Measurements from ENCODE around the gene LCNL1.
"Not testable (repeated sequence)": the region's sequence is repeated elsewhere in the genome, so short reads cannot be mapped to it uniquely, and the experiment has no call there.

The LCNL1 gene

DNA sequence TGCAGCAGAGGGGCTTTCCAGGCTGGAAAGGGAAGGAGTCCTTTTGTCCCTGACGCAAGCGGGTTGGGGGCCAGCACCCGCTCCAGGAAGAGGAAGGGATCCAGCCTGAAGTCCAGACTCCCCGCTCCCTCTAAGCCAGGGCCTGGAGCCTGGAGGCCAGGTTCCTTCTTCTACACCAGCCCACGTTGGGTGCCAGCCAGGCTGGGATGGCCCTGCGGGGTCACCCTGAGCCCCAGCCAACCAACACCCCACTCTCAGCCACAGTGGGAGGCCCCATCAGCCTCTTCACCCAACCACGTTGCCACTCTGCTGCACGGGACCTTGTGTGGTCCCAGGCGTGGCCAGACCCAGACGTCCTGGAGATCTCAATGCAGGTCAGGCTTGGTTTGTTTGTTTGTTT is 50.1 kb downstream of the LCNL1 start:
- Histone ChIP-seq H3K27me3 (ENCODE audit: insufficient read depth, low read length, poor library complexity, severe bottlenecking) (no peaks in the 10 kb centered on the region), H3K9me3 (ENCODE audit: insufficient read depth, low read depth, low read length) (no peaks in the 10 kb centered on the region), H4K20me1 (ENCODE audit: insufficient read depth, low read length, poor library complexity, severe bottlenecking) (no peaks in the 10 kb centered on the region), H3K9me2 (replicated peaks; ENCODE audit: low read depth, low read length) (no peaks in the 10 kb centered on the region), H3K79me2 (ENCODE audit: insufficient read depth, low read length) (no peaks in the 10 kb centered on the region), H3K4me2 (ENCODE audit: low read depth, low read length, poor library complexity, severe bottlenecking) (peak overlapping the region; percentile 90), H3K4me1 (ENCODE audit: insufficient read depth, low read length, poor library complexity, severe bottlenecking) (peaks cover 48% of the 10 kb centered on the region), H2AFZ (ENCODE audit: low read length) (no peak overlapping the region), H3K9ac (ENCODE audit: low read depth, low read length, poor library complexity, severe bottlenecking) (peak overlapping the region; percentile 92), H3K4me3 (ENCODE audit: low read length, poor library complexity, severe bottlenecking) (peak overlapping the region; percentile 81), H3K36me3 (ENCODE audit: insufficient read depth, low read length) (no peaks in the 10 kb centered on the region), H3F3A (ENCODE audit: low read depth) (peaks cover 12% of the 10 kb centered on the region; the same call in 1 of the 2 replicates)
- TF ChIP-seq EZH2phosphoT487 (IDR thresholded peaks at IDR 0.05; ENCODE audit: borderline replicate concordance), result no peak
- TF ChIP-seq, protein P1, sequence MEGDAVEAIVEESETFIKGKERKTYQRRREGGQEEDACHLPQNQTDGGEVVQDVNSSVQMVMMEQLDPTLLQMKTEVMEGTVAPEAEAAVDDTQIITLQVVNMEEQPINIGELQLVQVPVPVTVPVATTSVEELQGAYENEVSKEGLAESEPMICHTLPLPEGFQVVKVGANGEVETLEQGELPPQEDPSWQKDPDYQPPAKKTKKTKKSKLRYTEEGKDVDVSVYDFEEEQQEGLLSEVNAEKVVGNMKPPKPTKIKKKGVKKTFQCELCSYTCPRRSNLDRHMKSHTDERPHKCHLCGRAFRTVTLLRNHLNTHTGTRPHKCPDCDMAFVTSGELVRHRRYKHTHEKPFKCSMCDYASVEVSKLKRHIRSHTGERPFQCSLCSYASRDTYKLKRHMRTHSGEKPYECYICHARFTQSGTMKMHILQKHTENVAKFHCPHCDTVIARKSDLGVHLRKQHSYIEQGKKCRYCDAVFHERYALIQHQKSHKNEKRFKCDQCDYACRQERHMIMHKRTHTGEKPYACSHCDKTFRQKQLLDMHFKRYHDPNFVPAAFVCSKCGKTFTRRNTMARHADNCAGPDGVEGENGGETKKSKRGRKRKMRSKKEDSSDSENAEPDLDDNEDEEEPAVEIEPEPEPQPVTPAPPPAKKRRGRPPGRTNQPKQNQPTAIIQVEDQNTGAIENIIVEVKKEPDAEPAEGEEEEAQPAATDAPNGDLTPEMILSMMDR (conservative IDR thresholded peaks at IDR 0.05; ENCODE audit: low read length), result no peak

DNA sequence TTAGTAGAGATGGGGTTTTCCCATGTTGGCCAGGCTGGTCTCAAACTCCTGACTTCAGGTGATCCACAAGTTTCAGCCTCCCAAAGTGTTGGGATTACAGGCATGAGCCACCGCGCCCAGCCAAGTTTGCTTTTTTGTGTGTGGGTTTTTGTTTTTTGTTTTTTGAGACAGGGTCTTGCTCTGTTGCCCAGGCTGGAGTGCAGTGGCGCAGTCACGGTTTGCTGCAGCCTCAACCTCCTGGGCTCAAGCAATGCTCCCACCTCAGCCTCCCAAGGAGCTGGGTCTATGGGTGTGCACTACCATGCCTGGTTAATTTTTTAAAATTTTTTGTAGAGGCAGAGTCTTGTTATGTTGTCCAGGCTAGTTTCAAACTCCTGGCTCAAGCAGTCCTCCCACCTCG is 50.7 kb downstream of the LCNL1 start:
- Histone ChIP-seq H3K4me3 (ENCODE audit: low read length, poor library complexity, severe bottlenecking) (peak overlapping the region; percentile 81), H3K4me1 (ENCODE audit: insufficient read depth, low read length, poor library complexity, severe bottlenecking) (peaks cover 48% of the 10 kb centered on the region), H3F3A (ENCODE audit: low read depth) (peaks cover 12% of the 10 kb centered on the region; the same call in 1 of the 2 replicates), H3K9ac (ENCODE audit: low read depth, low read length, poor library complexity, severe bottlenecking) (peak overlapping the region; percentile 92), H3K4me2 (ENCODE audit: low read depth, low read length, poor library complexity, severe bottlenecking) (peak overlapping the region; percentile 90)
- H3K9me3 ChIP-seq (ENCODE audit: insufficient read depth, low read depth, low read length); H3K79me2 ChIP-seq (ENCODE audit: insufficient read depth, low read length); H3K9me2 ChIP-seq (replicated peaks; ENCODE audit: low read depth, low read length); H3K27me3 ChIP-seq (ENCODE audit: insufficient read depth, low read length, poor library complexity, severe bottlenecking); H4K20me1 ChIP-seq (ENCODE audit: insufficient read depth, low read length, poor library complexity, severe bottlenecking); H2AFZ ChIP-seq (ENCODE audit: low read length); H3K36me3 ChIP-seq (ENCODE audit: insufficient read depth, low read length): not testable (repeated sequence)

DNA sequence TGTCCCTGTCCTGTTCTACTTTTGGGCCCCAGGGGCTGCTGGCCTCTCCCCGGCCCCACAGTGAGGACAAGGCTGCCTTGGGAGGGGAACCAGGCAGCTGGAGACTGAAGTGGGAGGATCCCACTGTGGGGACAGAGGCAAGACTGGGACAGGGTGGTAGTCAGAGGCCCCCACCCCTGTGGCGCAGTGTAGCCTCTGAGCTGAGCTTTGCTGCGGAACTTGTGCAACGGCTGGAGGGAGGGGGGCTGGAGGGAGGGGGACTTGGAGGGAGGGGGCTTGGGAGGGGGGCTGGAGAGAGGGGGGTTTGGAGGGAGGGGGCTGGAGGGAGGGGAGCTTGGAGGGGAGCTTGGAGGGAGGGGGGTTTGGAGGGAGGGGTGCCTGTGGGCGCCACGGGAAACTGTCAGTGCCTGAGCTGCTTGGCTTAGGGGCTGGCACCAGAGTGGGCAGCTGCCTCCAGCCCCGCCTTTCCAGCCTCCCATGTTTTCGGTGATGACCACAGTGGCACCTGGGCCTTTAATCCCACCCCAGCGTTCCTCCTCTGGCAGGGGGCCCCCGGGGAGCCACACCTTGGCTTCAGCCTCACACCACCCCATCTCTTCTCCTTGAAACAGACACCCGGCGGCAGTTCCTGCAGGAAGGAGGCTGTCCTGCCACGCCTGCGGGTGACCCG is 51.4 kb downstream of the LCNL1 start:
- H3K9me2 ChIP-seq (replicated peaks; ENCODE audit: low read depth, low read length), result no peaks in the 10 kb centered on the region
- TF ChIP-seq, protein P1 (conservative IDR thresholded peaks at IDR 0.05; ENCODE audit: low read length), result no peak
- TF ChIP-seq EZH2phosphoT487 (IDR thresholded peaks at IDR 0.05; ENCODE audit: borderline replicate concordance), result no peak
- H3K9me3 ChIP-seq (ENCODE audit: insufficient read depth, low read depth, low read length), result no peaks in the 10 kb centered on the region
- no peaks in the 10 kb centered on the region for H3K36me3 ChIP-seq (ENCODE audit: insufficient read depth, low read length)
- H3K27me3 ChIP-seq (ENCODE audit: insufficient read depth, low read length, poor library complexity, severe bottlenecking), result no peaks in the 10 kb centered on the region
- no peaks in the 10 kb centered on the region for H3K79me2 ChIP-seq (ENCODE audit: insufficient read depth, low read length)
- peak overlapping the region; percentile 81 for H3K4me3 ChIP-seq (ENCODE audit: low read length, poor library complexity, severe bottlenecking)
- H3F3A ChIP-seq (ENCODE audit: low read depth), result peaks cover 12% of the 10 kb centered on the region; the same call in 1 of the 2 replicates
- peak overlapping the region; percentile 95 for H3K4me2 ChIP-seq (ENCODE audit: low read depth, low read length, poor library complexity, severe bottlenecking)
- no peaks in the 10 kb centered on the region for H4K20me1 ChIP-seq (ENCODE audit: insufficient read depth, low read length, poor library complexity, severe bottlenecking)
- H3K9ac ChIP-seq (ENCODE audit: low read depth, low read length, poor library complexity, severe bottlenecking), result peak overlapping the region; percentile 92
- 0 out of 2 replicates have a peak overlapping the region, but pooled peaks have one; percentile 27 for H2AFZ ChIP-seq (ENCODE audit: low read length)
- peaks cover 44% of the 10 kb centered on the region for H3K4me1 ChIP-seq (ENCODE audit: insufficient read depth, low read length, poor library complexity, severe bottlenecking)

Data from Loucy (cell line).